ENCODE results near the gene TMEM156. TPM values are rescaled to one million over a fixed set of nuclear protein-coding genes. Genes with fewer than 3 reads are reported as not detected.

Gene TMEM156
- total RNA-seq, 1 donor from 2014 or later: not detected

- H3K4me3 Mint-ChIP-seq (ENCODE audit: unreplicated experiment): no peak overlapping the region
- no peaks in the 10 kb centered on the region for H3K9me3 Mint-ChIP-seq (ENCODE audit: unreplicated experiment)
- H3K36me3 Mint-ChIP-seq (ENCODE audit: unreplicated experiment): no peaks in the 10 kb centered on the region
- no peak for DNase-seq
- peaks cover 9% of the 10 kb centered on the region for H3K4me1 Mint-ChIP-seq (ENCODE audit: low read depth, unreplicated experiment)
- H3K27me3 Mint-ChIP-seq (ENCODE audit: unreplicated experiment): no peaks in the 10 kb centered on the region
- TF ChIP-seq CTCF (IDR thresholded peaks at IDR 0.05; ENCODE audit: partially characterized antibody, unreplicated experiment): no peak
- no peak overlapping the region for H3K27ac Mint-ChIP-seq (ENCODE audit: unreplicated experiment)
These were observed 49.7 kb downstream of the TMEM156 start for GRCh38 chr4:38982361-38983095.

- Mint-ChIP-seq H3K4me3 (ENCODE audit: unreplicated experiment) (no peak overlapping the region), H3K36me3 (ENCODE audit: unreplicated experiment) (no peaks in the 10 kb centered on the region), H3K4me1 (ENCODE audit: low read depth, unreplicated experiment) (peaks cover 9% of the 10 kb centered on the region), H3K9me3 (ENCODE audit: unreplicated experiment) (peaks cover 2% of the 10 kb centered on the region), H3K27ac (ENCODE audit: unreplicated experiment) (no peak overlapping the region), H3K27me3 (ENCODE audit: unreplicated experiment) (no peaks in the 10 kb centered on the region)
- no peak for DNase-seq
- TF ChIP-seq CTCF (IDR thresholded peaks at IDR 0.05; ENCODE audit: partially characterized antibody, unreplicated experiment): no peak
These were observed 51.1 kb downstream of the TMEM156 start for GRCh38 chr4:38980903-38981676.

GRCh38 chr4:38979511-38980230 is 52.5 kb downstream of the TMEM156 start:
- no peak for TF ChIP-seq CTCF (IDR thresholded peaks at IDR 0.05; ENCODE audit: partially characterized antibody, unreplicated experiment)
- H3K36me3 Mint-ChIP-seq (ENCODE audit: unreplicated experiment): no peaks in the 10 kb centered on the region
- H3K4me3 Mint-ChIP-seq (ENCODE audit: unreplicated experiment): no peak overlapping the region
- no peak for DNase-seq
- H3K27ac Mint-ChIP-seq (ENCODE audit: unreplicated experiment): no peak overlapping the region
- peaks cover 2% of the 10 kb centered on the region for H3K9me3 Mint-ChIP-seq (ENCODE audit: unreplicated experiment)
- H3K27me3 Mint-ChIP-seq (ENCODE audit: unreplicated experiment): no peaks in the 10 kb centered on the region
- H3K4me1 Mint-ChIP-seq (ENCODE audit: low read depth, unreplicated experiment): peaks cover 7% of the 10 kb centered on the region

GRCh38 chr4:38979081-38979480 is 53.1 kb downstream of the TMEM156 start:
- Mint-ChIP-seq H3K4me1 (ENCODE audit: low read depth, unreplicated experiment) (peaks cover 3% of the 10 kb centered on the region), H3K9me3 (ENCODE audit: unreplicated experiment) (peaks cover 2% of the 10 kb centered on the region), H3K27ac (ENCODE audit: unreplicated experiment) (no peak overlapping the region), H3K4me3 (ENCODE audit: unreplicated experiment) (no peak overlapping the region), H3K36me3 (ENCODE audit: unreplicated experiment) (no peaks in the 10 kb centered on the region), H3K27me3 (ENCODE audit: unreplicated experiment) (no peaks in the 10 kb centered on the region)
- DNase-seq: no peak
- no peak for TF ChIP-seq CTCF (IDR thresholded peaks at IDR 0.05; ENCODE audit: partially characterized antibody, unreplicated experiment)

All from glutamatergic neuron (in vitro differentiated cells).